ENCODE data around the gene KLHL10. TPM values are rescaled to one million over a fixed set of nuclear protein-coding genes. Genes with fewer than 3 reads are reported as not detected.

KLHL10 gene
- total and polyA plus RNA-seq, 2 of the 13 experiments (the other 11 are each of a cell fraction or from before 2014, with no cell fraction given): 0.04 to 0.08 TPM

DNA sequence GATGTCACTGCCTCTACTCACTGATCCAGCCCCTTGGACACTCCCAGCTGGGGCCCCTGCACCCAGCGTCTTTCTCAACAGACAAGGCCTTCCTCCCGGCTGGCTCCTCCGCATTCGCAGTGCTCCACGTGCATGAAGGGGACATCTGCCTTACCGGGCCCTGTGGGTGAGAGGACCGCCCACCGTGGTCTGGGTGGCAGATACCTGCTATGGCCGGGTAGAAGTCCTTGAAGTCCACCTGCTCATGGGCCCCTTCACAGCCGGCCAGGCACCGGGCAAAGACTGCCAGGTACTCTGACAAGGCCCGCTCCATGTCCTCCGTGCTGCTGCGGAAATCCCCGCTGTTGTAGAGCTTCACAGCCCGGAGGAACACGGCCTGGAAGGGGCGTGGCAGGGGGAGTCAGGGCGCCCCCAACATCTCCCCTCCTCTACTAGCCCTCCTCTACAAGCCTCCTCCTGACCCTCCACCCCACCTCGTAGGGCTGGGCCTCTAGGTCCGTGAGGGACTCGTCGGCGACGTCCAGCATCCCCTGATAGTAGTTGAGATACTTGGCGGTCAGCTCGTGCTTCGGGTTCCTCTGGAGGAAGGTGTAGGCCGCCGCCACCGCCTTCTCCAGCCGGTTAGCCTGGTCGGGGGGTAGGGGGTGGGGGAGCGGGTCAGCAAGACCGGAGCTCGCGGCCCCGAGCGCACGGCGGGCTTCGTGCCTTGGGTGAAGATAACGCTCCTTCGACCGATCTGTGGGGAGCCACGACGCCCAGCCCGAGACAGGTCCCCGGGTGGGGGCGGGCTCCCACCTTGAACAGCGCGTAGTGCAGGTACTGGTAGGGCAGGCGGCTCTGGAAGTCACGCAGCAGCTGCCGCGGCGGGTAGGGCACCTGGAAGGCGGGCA lies 26.7 kb upstream of the KLHL10 start (continued):
- TF ChIP-seq, protein P1, sequence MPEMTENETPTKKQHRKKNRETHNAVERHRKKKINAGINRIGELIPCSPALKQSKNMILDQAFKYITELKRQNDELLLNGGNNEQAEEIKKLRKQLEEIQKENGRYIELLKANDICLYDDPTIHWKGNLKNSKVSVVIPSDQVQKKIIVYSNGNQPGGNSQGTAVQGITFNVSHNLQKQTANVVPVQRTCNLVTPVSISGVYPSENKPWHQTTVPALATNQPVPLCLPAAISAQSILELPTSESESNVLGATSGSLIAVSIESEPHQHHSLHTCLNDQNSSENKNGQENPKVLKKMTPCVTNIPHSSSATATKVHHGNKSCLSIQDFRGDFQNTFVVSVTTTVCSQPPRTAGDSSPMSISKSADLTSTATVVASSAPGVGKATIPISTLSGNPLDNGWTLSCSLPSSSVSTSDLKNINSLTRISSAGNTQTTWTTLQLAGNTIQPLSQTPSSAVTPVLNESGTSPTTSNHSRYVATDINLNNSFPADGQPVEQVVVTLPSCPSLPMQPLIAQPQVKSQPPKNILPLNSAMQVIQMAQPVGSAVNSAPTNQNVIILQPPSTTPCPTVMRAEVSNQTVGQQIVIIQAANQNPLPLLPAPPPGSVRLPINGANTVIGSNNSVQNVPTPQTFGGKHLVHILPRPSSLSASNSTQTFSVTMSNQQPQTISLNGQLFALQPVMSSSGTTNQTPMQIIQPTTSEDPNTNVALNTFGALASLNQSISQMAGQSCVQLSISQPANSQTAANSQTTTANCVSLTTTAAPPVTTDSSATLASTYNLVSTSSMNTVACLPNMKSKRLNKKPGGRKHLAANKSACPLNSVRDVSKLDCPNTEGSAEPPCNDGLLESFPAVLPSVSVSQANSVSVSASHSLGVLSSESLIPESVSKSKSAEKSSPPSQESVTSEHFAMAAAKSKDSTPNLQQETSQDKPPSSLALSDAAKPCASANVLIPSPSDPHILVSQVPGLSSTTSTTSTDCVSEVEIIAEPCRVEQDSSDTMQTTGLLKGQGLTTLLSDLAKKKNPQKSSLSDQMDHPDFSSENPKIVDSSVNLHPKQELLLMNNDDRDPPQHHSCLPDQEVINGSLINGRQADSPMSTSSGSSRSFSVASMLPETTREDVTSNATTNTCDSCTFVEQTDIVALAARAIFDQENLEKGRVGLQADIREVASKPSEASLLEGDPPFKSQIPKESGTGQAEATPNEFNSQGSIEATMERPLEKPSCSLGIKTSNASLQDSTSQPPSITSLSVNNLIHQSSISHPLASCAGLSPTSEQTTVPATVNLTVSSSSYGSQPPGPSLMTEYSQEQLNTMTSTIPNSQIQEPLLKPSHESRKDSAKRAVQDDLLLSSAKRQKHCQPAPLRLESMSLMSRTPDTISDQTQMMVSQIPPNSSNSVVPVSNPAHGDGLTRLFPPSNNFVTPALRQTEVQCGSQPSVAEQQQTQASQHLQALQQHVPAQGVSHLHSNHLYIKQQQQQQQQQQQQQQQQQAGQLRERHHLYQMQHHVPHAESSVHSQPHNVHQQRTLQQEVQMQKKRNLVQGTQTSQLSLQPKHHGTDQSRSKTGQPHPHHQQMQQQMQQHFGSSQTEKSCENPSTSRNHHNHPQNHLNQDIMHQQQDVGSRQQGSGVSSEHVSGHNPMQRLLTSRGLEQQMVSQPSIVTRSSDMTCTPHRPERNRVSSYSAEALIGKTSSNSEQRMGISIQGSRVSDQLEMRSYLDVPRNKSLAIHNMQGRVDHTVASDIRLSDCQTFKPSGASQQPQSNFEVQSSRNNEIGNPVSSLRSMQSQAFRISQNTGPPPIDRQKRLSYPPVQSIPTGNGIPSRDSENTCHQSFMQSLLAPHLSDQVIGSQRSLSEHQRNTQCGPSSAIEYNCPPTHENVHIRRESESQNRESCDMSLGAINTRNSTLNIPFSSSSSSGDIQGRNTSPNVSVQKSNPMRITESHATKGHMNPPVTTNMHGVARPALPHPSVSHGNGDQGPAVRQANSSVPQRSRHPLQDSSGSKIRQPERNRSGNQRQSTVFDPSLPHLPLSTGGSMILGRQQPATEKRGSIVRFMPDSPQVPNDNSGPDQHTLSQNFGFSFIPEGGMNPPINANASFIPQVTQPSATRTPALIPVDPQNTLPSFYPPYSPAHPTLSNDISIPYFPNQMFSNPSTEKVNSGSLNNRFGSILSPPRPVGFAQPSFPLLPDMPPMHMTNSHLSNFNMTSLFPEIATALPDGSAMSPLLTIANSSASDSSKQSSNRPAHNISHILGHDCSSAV (CRISPR knock-in tag; IDR thresholded peaks at IDR 0.05; ENCODE audit: borderline replicate concordance): no peak
- TF ChIP-seq SNAI1 (CRISPR knock-in tag; IDR thresholded peaks at IDR 0.05; ENCODE audit: borderline replicate concordance) (no peak), KLF13 (CRISPR knock-in tag; IDR thresholded peaks at IDR 0.05) (0 out of 2 replicates have a peak, but pooled peaks have one; percentile 48), FOSL1 (CRISPR knock-in tag; IDR thresholded peaks at IDR 0.05; ENCODE audit: borderline replicate concordance) (no peak), KLF11 (CRISPR knock-in tag; IDR thresholded peaks at IDR 0.05) (0 out of 2 replicates have a peak, but pooled peaks have one; percentile 62), MTF2 (CRISPR knock-in tag; IDR thresholded peaks at IDR 0.05; ENCODE audit: borderline replicate concordance) (no peak), ZNF557 (CRISPR knock-in tag; IDR thresholded peaks at IDR 0.05) (no peak), ZSCAN30 (CRISPR knock-in tag; IDR thresholded peaks at IDR 0.05) (no peak), ZNF549 (CRISPR knock-in tag; IDR thresholded peaks at IDR 0.05) (no peak), ZNF792 (CRISPR knock-in tag; IDR thresholded peaks at IDR 0.05) (no peak), SAP130 (CRISPR knock-in tag; IDR thresholded peaks at IDR 0.05; ENCODE audit: low read depth) (no peak), HMGA1 (CRISPR knock-in tag; conservative IDR thresholded peaks at IDR 0.05) (no peak), MAFF (IDR thresholded peaks at IDR 0.05; ENCODE audit: low read depth, low read length) (no peak), ETV5 (CRISPR knock-in tag; IDR thresholded peaks at IDR 0.05; ENCODE audit: borderline replicate concordance) (no peak; the same call in none of the 2 replicates), NR2F1 (CRISPR knock-in tag; IDR thresholded peaks at IDR 0.05) (no peak), AGO1 (IDR thresholded peaks at IDR 0.05; ENCODE audit: low read depth, low read length, poor library complexity, severe bottlenecking) (no peak), RBM22 (optimal IDR thresholded peaks at IDR 0.05; ENCODE audit: low read length) (no peak), FLYWCH1 (CRISPR knock-in tag; IDR thresholded peaks at IDR 0.05) (no peak), TARDBP (CRISPR knock-in tag; IDR thresholded peaks at IDR 0.05) (no peak)
- TF ChIP-seq, protein P2, sequence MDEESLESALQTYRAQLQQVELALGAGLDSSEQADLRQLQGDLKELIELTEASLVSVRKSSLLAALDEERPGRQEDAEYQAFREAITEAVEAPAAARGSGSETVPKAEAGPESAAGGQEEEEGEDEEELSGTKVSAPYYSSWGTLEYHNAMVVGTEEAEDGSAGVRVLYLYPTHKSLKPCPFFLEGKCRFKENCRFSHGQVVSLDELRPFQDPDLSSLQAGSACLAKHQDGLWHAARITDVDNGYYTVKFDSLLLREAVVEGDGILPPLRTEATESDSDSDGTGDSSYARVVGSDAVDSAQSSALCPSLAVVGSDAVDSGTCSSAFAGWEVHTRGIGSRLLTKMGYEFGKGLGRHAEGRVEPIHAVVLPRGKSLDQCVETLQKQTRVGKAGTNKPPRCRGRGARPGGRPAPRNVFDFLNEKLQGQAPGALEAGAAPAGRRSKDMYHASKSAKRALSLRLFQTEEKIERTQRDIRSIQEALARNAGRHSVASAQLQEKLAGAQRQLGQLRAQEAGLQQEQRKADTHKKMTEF (CRISPR knock-in tag; IDR thresholded peaks at IDR 0.05): no peak; the same call in 1 of the 2 replicates
- TF ChIP-seq, protein P3, sequence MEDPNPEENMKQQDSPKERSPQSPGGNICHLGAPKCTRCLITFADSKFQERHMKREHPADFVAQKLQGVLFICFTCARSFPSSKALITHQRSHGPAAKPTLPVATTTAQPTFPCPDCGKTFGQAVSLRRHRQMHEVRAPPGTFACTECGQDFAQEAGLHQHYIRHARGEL (CRISPR knock-in tag; IDR thresholded peaks at IDR 0.05): no peak
